SK-N-MC (cell line): Measurements from ENCODE around the gene IL33.

ENCODE experiments used
- EZH2 ChIP-seq: fragments of 200-600 bp; sonication (generic); IDR thresholded peaks from one replicate; pipeline ENCODE4 v1.6.1; 2017; ENCODE audit warnings: antibody characterized with exemption
- POLR2AphosphoS5 ChIP-seq: IDR thresholded peaks from 2 replicates; pipeline ENCODE4 v1.6.1; 2012; ENCODE audit warnings: mild to moderate bottlenecking, low read depth, low read length, borderline replicate concordance

GRCh38 chr9:6187272-6187671 is 28.3 kb upstream of the IL33 start:
- TF ChIP-seq EZH2: no peak
- TF ChIP-seq POLR2AphosphoS5: no peak
